Right lobe of liver (tissue), 6 donors: ENCODE results near the gene ADIPOR2. TPM values are rescaled to one million over a fixed set of nuclear protein-coding genes. Genes with fewer than 3 reads are reported as not detected.
"Not testable (repeated sequence)": the region's sequence is repeated elsewhere in the genome, so short reads cannot be mapped to it uniquely, and the experiment has no call there.

Experiments
- ATAC-seq, 4 donors: fragments of 200-7000 bp; cut with Tn5 transposase; one replicate each; pipeline ENCODE4 v1.9.1; 2020; ENCODE audit warnings: mild to moderate bottlenecking in 4 of 4, moderate library complexity in 4 of 4
- DNase-seq, 3 donors: peaks; one replicate each; pipeline ENCODE4 v3.0.0-alpha.2; 2020
- H3K27ac ChIP-seq, 3 donors: fragments of 200-600 bp; one replicate each; pipeline ENCODE4 v1.8.0; 2022
- H3K27me3 ChIP-seq, 2 donors: fragments of 200-600 bp; one replicate each; pipeline ENCODE4 v1.8.0; 2022
- H3K36me3 ChIP-seq, 4 donors: fragments of 200-600 bp; sonication (generic) in 1 of 4; one replicate each; pipeline versions ENCODE4 v1.5.1 to v1.8.0; 2017 to 2022; ENCODE audit warnings: control low read depth in 1 of 4
- H3K4me1 ChIP-seq, 4 donors: fragments of 200-600 bp; sonication (generic) in 1 of 4; one replicate each; pipeline versions ENCODE4 v1.5.1 to v1.8.0; 2017 to 2022; ENCODE audit warnings: control low read depth in 1 of 4
- H3K4me3 ChIP-seq, 3 donors: fragments of 200-600 bp; one replicate each; pipeline ENCODE4 v1.8.0; 2022
- H3K9me3 ChIP-seq, 4 donors: fragments of 200-600 bp; sonication (generic) in 1 of 4; one replicate each; pipeline versions ENCODE4 v1.5.1 to v1.8.0; 2017 to 2022; ENCODE audit warnings: control low read depth in 1 of 4
- CTCF ChIP-seq, 4 donors: fragments of 200-600 bp in 3 of 4; fragments of 450-650 bp in 1 of 4; IDR thresholded peaks; one replicate each; pipeline versions ENCODE4 v1.5.1 to v1.8.0; 2016 to 2022; ENCODE audit warnings: antibody characterized with exemption in 4 of 4, mild to moderate bottlenecking in 2 of 4
- POLR2A ChIP-seq: fragments of 450-650 bp; IDR thresholded peaks from one replicate; pipeline ENCODE4 v1.6.1; 2017; ENCODE audit warnings: antibody characterized with exemption, mild to moderate bottlenecking
- WGBS: methylation state at CpG from one replicate; pipeline ENCODE4 v1.1.6; 2018; ENCODE audit warnings: low coverage, low lambda C conversion rate; ENCODE audit not compliant: insufficient coverage; ENCODE audit errors: missing lambda C conversion rate; 5-methylcytosine and 5-hydroxymethylcytosine counted together
- intact Hi-C, 2 donors: fragments of 100-400 bp; cut with DNase I; formaldehyde crosslinking; loops; one replicate each; pipeline versions ENCODE4 v1.11.2 to v1.14.1; 2022
- total RNA-seq, 6 experiments: library from RNA; depleted of rRNA in 2 of 6; stranded (reverse); fragments of >200 nt in 2 of 6; fragmentation: NEBNext Ultra II Directional in 3 of 6; extraction: Animal tissue kit (Norgen Biotek cat#: 25700) in 3 of 6; gene quantifications; one replicate each; pipeline versions ENCODE4 v1.1.0 to v1.2.4, GENCODE V29; 2016 to 2023
- donor health status: DM: no; HTN: yes; CAD: no.
- donor health status: DM: no; HTN: no; CAD: no.
- donor health status: DM: no; HTN: no; CAD: no.
- donor health status: DM: no; HTN: yes; CAD: no.
- donor health status: DM: no; HTN: yes; CAD: no.

The ADIPOR2 gene
- total RNA-seq, 6 experiments from 2014 or later: 46.5 to 108 (median 59.8) TPM

- WGBS: 75% methylated on average over 3 of the region's 3 CpGs
Measured at GRCh38 chr12:1726753-1727152, 35.9 kb downstream of the ADIPOR2 start.

GRCh38 chr12:1728824-1729223 is 38.0 kb downstream of the ADIPOR2 start:
- Histone ChIP-seq H3K36me3 (no peaks in the 10 kb centered on the region), H3K27ac (no peak overlapping the region), H3K9me3 (no peaks in the 10 kb centered on the region), H3K27me3 (no peaks in the 10 kb centered on the region), H3K4me1 (peaks cover 0 to 8% (median 0%) of the 10 kb centered on the region in 4 donors), H3K4me3 (no peak overlapping the region)
- 100% methylated on average over 1 of the region's 1 CpG for WGBS
- no peak for ATAC-seq
- intact Hi-C loops: no loop called here
- no peak for TF ChIP-seq POLR2A
- no peak for TF ChIP-seq CTCF (IDR thresholded peaks at IDR 0.05)
- no peak for DNase-seq

More at GRCh38 chr12:1726753-1727152, 35.9 kb downstream of the ADIPOR2 start:
- H3K9me3 ChIP-seq: no peaks in the 10 kb centered on the region
- DNase-seq (no peak), ATAC-seq (no peak)
- TF ChIP-seq CTCF (IDR thresholded peaks at IDR 0.05): no peak
- TF ChIP-seq POLR2A: no peak
- H3K27me3 ChIP-seq: no peaks in the 10 kb centered on the region
- peaks cover 0 to under 1% (median 0%) of the 10 kb centered on the region in 4 donors for H3K4me1 ChIP-seq
- H3K4me3 ChIP-seq: no peak overlapping the region
- intact Hi-C loops: no loop called here
- H3K36me3 ChIP-seq: no peaks in the 10 kb centered on the region
- no peak overlapping the region for H3K27ac ChIP-seq

DNA sequence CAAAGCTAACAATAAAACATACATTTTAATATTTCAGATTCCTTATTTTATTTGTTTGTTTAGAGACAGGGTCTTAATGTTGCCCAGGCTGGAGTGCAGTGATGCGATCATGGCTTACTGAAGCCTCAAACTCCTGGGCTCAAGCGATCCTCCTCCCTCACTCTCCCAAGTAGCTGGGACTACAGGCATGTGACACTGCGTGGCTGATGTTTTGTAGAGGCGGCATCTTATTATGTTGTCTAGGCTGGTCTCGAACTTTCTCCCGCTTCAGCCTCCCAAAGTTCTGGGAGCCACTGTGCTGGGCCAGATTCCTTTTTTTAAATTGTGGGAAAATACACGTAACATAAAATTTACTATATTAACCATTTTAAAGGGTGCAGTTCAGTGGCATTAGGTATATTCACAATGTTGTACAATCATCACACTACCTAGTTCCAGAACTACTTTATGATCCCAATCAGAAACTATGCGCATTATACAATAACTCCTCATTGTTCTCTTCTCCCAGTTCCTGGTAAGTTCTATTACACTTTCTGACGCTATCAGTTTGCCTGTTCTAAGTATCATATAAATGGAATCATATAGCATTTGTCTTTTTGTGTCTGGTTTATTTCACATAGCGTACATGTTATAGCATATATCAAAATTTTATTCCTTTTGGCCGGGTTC is 40.3 kb downstream of the ADIPOR2 start:
- ATAC-seq (no peak), DNase-seq (no peak)
- peaks cover 0 to 8% (median 0%) of the 10 kb centered on the region in 4 donors for H3K4me1 ChIP-seq
- TF ChIP-seq POLR2A (no peak), CTCF (IDR thresholded peaks at IDR 0.05) (no peak)
- no peaks in the 10 kb centered on the region for H3K27me3 ChIP-seq
- H3K9me3 ChIP-seq: no peaks in the 10 kb centered on the region
- 95% methylated on average over 11 of the region's 11 CpGs for WGBS
- no peak overlapping the region for H3K27ac ChIP-seq
- intact Hi-C loops: no loop called here
- no peak overlapping the region for H3K4me3 ChIP-seq
- H3K36me3 ChIP-seq: no peaks in the 10 kb centered on the region

GRCh38 chr12:1731688-1732078 is 40.8 kb downstream of the ADIPOR2 start:
- DNase-seq, H3K36me3 ChIP-seq, H3K4me1 ChIP-seq, H3K9me3 ChIP-seq, ATAC-seq, H3K27me3 ChIP-seq, intact Hi-C loops, H3K27ac ChIP-seq, H3K4me3 ChIP-seq: not testable (repeated sequence)
- WGBS: 90% methylated on average over 10 of the region's 10 CpGs

DNA sequence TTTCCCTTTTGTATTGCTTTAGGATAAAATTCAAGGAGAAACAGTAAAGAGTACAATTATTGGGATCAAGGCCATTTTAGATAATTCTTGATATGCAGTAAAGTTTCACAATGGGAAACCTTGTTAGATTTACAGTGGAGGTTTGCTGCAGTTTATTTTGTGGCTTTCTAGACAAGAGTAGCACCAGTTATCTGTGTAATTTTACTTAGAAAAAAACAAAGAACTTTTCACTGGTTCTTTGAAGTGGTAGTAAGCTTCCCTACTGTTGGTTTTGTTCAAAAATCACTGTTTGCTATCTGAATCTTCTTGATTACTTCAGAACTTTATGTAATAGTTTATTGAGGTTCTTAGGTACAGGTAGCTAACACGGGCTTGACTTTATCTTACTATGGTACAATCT is 42.0 kb downstream of the ADIPOR2 start:
- no peaks in the 10 kb centered on the region for H3K27me3 ChIP-seq
- no peak for ATAC-seq
- H3K4me3 ChIP-seq: no peak overlapping the region
- peaks cover 0 to 14% (median 0%) of the 10 kb centered on the region in 4 donors for H3K4me1 ChIP-seq
- H3K9me3 ChIP-seq: no peaks in the 10 kb centered on the region
- no peak overlapping the region for H3K27ac ChIP-seq
- DNase-seq: no peak
- intact Hi-C loops: no loop called here
- H3K36me3 ChIP-seq: no peaks in the 10 kb centered on the region
- 18% methylated on average over 1 of the region's 1 CpG for WGBS
- TF ChIP-seq CTCF (IDR thresholded peaks at IDR 0.05) (no peak), POLR2A (no peak)

- ATAC-seq, H3K27me3 ChIP-seq, H3K36me3 ChIP-seq, DNase-seq, H3K4me3 ChIP-seq, intact Hi-C loops, H3K27ac ChIP-seq, H3K9me3 ChIP-seq: not testable (repeated sequence)
- WGBS: 92% methylated on average over 5 of the region's 5 CpGs
- H3K4me1 ChIP-seq: peaks cover 0 to 22% (median 0%) of the 10 kb centered on the region in 4 donors
Measured at GRCh38 chr12:1733712-1734111, 42.8 kb downstream of the ADIPOR2 start.
